H1 (cell line): Measurements from ENCODE around the gene FASTKD1. TPM values are rescaled to one million over a fixed set of nuclear protein-coding genes. Genes with fewer than 3 reads are reported as not detected.

Experiments
- CTCF ChIA-PET: fragments of 300-600 bp; sonication (Branson Sonifier 250); formaldehyde crosslinking; loops from one replicate; lab custom pipeline; 2021; ENCODE audit not compliant: partially characterized antibody; lab: Charles Lee
- POLR2A ChIA-PET: fragments of 300-600 bp; sonication (Branson Sonifier 250); formaldehyde crosslinking; loops from one replicate; lab custom pipeline; 2021; ENCODE audit warnings: inconsistent platforms; ENCODE audit not compliant: partially characterized antibody; lab: Charles Lee
- DNase-seq, 2 experiments: peaks; one replicate each; pipeline versions ENCODE4 v3.0.0 to v3.0.0-alpha.2; 2010 to 2022; ENCODE audit warnings: low spot score in 2 of 2, low read depth in 1 of 2, mixed read lengths in 1 of 2
- FAIRE-seq: peaks from 2 replicates; lab custom pipeline; 2011; peaks lifted over from hg19 to GRCh38; lab: Jason Lieb, UNC
- H2AFZ ChIP-seq: 2 replicates; pipeline ENCODE4 v1.8.1; 2012; ENCODE audit warnings: low read length, inconsistent platforms
- H2AK5ac ChIP-seq: 2 replicates; pipeline ENCODE4 v1.6.1; 2013; ENCODE audit warnings: low read depth, low read length
- H2BK120ac ChIP-seq: replicated peaks from 2 replicates; pipeline ENCODE3; 2013; ENCODE audit warnings: low read depth, low read length, inconsistent platforms
- H2BK12ac ChIP-seq: 2 replicates; pipeline ENCODE4 v1.6.1; 2013; ENCODE audit warnings: low read depth, low read length
- H2BK15ac ChIP-seq: 2 replicates; pipeline ENCODE4 v1.6.1; 2013; ENCODE audit warnings: low read length
- H2BK20ac ChIP-seq: 2 replicates; pipeline ENCODE4 v1.6.1; 2013; ENCODE audit warnings: low read length
- H2BK5ac ChIP-seq: 2 replicates; pipeline ENCODE4 v1.6.1; 2013; ENCODE audit warnings: low read depth, low read length
- H3K14ac ChIP-seq: 2 replicates; pipeline ENCODE4 v1.6.1; 2013; ENCODE audit warnings: inconsistent platforms; ENCODE audit not compliant: insufficient read length
- H3K18ac ChIP-seq: 2 replicates; pipeline ENCODE4 v1.6.1; 2013; ENCODE audit warnings: low read length; ENCODE audit errors: extremely low read depth
- H3K23ac ChIP-seq: 2 replicates; pipeline ENCODE4 v1.6.1; 2013; ENCODE audit warnings: inconsistent platforms; ENCODE audit not compliant: insufficient read length
- H3K23me2 ChIP-seq: 2 replicates; pipeline ENCODE4 v1.6.1; 2013; ENCODE audit warnings: low read depth, low read length
- H3K27ac ChIP-seq: 2 replicates; pipeline ENCODE4 v1.6.1; 2011; ENCODE audit warnings: low read depth, low read length, inconsistent platforms
- H3K27me3 ChIP-seq, 4 experiments: replicated peaks in 1 of 4; 1 replicate in 1 of 4; 2 replicates in 3 of 4; pipeline versions ENCODE4 v1.6.1 to v1.8.1; 2011 to 2013; ENCODE audit warnings: low read length in 3 of 4, mild to moderate bottlenecking in 3 of 4, inconsistent platforms in 2 of 4, mixed read lengths in 2 of 4, moderate library complexity in 1 of 4; ENCODE audit not compliant: control insufficient read depth in 3 of 4, insufficient read depth in 3 of 4; ENCODE audit errors: extremely low read depth in 1 of 4
- H3K36me3 ChIP-seq, 4 experiments: 2 replicates each; pipeline versions ENCODE4 v1.6.1 to v1.8.1; 2011 to 2013; ENCODE audit warnings: mild to moderate bottlenecking in 4 of 4, low read length in 3 of 4, moderate library complexity in 2 of 4, control low read depth in 1 of 4, inconsistent platforms in 1 of 4; ENCODE audit not compliant: insufficient read depth in 4 of 4, control insufficient read depth in 2 of 4
- H3K4ac ChIP-seq: replicated peaks from 2 replicates; pipeline ENCODE3; 2013; ENCODE audit warnings: low read length, low read depth, mixed read lengths, inconsistent platforms; ENCODE audit not compliant: insufficient read length
- H3K4me1 ChIP-seq, 4 experiments: replicated peaks in 1 of 4; 1 replicate in 1 of 4; 2 replicates in 3 of 4; pipeline versions ENCODE4 v1.6.1 to v1.8.1; 2011 to 2013; ENCODE audit warnings: low read length in 3 of 4, inconsistent platforms in 2 of 4, mixed read lengths in 1 of 4; ENCODE audit not compliant: insufficient read depth in 4 of 4, control insufficient read depth in 3 of 4
- H3K4me2 ChIP-seq, 2 experiments: 2 replicates each; pipeline versions ENCODE4 v1.6.1 to v1.8.1; 2011 to 2013; ENCODE audit warnings: low read depth in 2 of 2, low read length in 2 of 2, control low read depth in 1 of 2, inconsistent platforms in 1 of 2, mild to moderate bottlenecking in 1 of 2; ENCODE audit not compliant: insufficient read depth in 1 of 2
- H3K4me3 ChIP-seq, 4 experiments: fragments of 200-600, 300-600 bp in 1 of 4; sonication (generic), shearing (Covaris generic), sonication (Bioruptor Twin) in 1 of 4; 2 replicates each; pipeline versions ENCODE4 v1.5.1 to v1.8.1; 2011 to 2016; ENCODE audit warnings: low read length in 4 of 4, low read depth in 3 of 4, control low read depth in 2 of 4, inconsistent platforms in 2 of 4, mild to moderate bottlenecking in 2 of 4, mixed read lengths in 1 of 4, moderate library complexity in 1 of 4; ENCODE audit not compliant: insufficient read depth in 2 of 4; ENCODE audit errors: extremely low read depth in 1 of 4
- H3K56ac ChIP-seq: replicated peaks from 2 replicates; pipeline ENCODE3; 2013; ENCODE audit warnings: low read depth, mild to moderate bottlenecking, mixed read lengths, low read length, inconsistent platforms; ENCODE audit not compliant: insufficient read length
- H3K79me1 ChIP-seq: 2 replicates; pipeline ENCODE4 v1.6.1; 2013; ENCODE audit warnings: low read depth, low read length, control low read depth
- H3K79me2 ChIP-seq, 2 experiments: 2 replicates each; pipeline versions ENCODE4 v1.6.1 to v1.8.1; 2012 to 2013; ENCODE audit warnings: low read length in 2 of 2, mild to moderate bottlenecking in 2 of 2, inconsistent platforms in 1 of 2; ENCODE audit not compliant: insufficient read depth in 2 of 2, control insufficient read depth in 1 of 2
- H3K9ac ChIP-seq, 4 experiments: replicated peaks in 1 of 4; 1 replicate in 1 of 4; 2 replicates in 3 of 4; pipeline versions ENCODE4 v1.6.1 to v1.8.1; 2011 to 2013; ENCODE audit warnings: low read depth in 3 of 4, low read length in 3 of 4, control low read depth in 2 of 4, mild to moderate bottlenecking in 2 of 4, moderate library complexity in 2 of 4, inconsistent platforms in 1 of 4; ENCODE audit errors: extremely low read depth in 1 of 4
- H3K9me3 ChIP-seq, 2 experiments: 2 replicates each; pipeline versions ENCODE4 v1.6.1 to v1.8.1; 2012 to 2013; ENCODE audit warnings: mild to moderate bottlenecking in 2 of 2, moderate library complexity in 2 of 2, control low read depth in 1 of 2, inconsistent platforms in 1 of 2, low read depth in 1 of 2, low read length in 1 of 2, mixed read lengths in 1 of 2; ENCODE audit not compliant: insufficient read depth in 2 of 2
- H4K20me1 ChIP-seq, 2 experiments: replicated peaks in 1 of 2; 2 replicates each; pipeline versions ENCODE3 to v1.8.1; 2011 to 2013; ENCODE audit warnings: inconsistent platforms in 2 of 2, low read length in 2 of 2, mild to moderate bottlenecking in 1 of 2; ENCODE audit not compliant: insufficient read depth in 2 of 2, control insufficient read depth in 1 of 2
- H4K5ac ChIP-seq: 2 replicates; pipeline ENCODE4 v1.6.1; 2013; ENCODE audit warnings: low read length, low read depth, mixed read lengths, inconsistent platforms; ENCODE audit not compliant: insufficient read length
- H4K8ac ChIP-seq: 2 replicates; pipeline ENCODE4 v1.8.0; 2013; ENCODE audit warnings: mild to moderate bottlenecking, moderate library complexity, low read length, inconsistent platforms; ENCODE audit not compliant: insufficient read depth; ENCODE audit errors: extremely low read depth
- H4K91ac ChIP-seq: replicated peaks from 2 replicates; pipeline ENCODE3; 2013; ENCODE audit warnings: low read length, mixed read lengths, inconsistent platforms; ENCODE audit not compliant: insufficient read length
- ATF2 ChIP-seq: IDR thresholded peaks from 2 replicates; pipeline ENCODE4 v1.6.1; 2012; ENCODE audit warnings: low read length, inconsistent platforms
- BACH1 ChIP-seq: IDR thresholded peaks from 2 replicates; pipeline ENCODE4 v1.6.1; 2012; ENCODE audit warnings: low read length, improper control_type of control experiment
- MAX ChIP-seq: IDR thresholded peaks from 2 replicates; pipeline ENCODE4 v1.6.1; 2012; ENCODE audit warnings: inconsistent platforms
- SUZ12 ChIP-seq: fragments of 200-600 bp; sonication (generic); IDR thresholded peaks from 2 replicates; pipeline ENCODE4 v1.6.1; 2012; ENCODE audit warnings: mild to moderate bottlenecking, inconsistent platforms, low read length, moderate library complexity, mixed read lengths
- WGBS, 2 experiments: shearing (Covaris generic) in 1 of 2; methylation state at CpG; one replicate each; pipeline versions ENCODE4 v1.1.6 to v1.1.7; 2013 to 2015; ENCODE audit warnings: low lambda C conversion rate in 2 of 2, mixed read lengths in 2 of 2, inconsistent platforms in 1 of 2, low coverage in 1 of 2, missing lambda C conversion rate in 1 of 2; ENCODE audit not compliant: insufficient replicate concordance in 2 of 2, insufficient coverage in 1 of 2, insufficient read length in 1 of 2; ENCODE audit errors: extremely low coverage in 1 of 2, missing lambda C conversion rate in 1 of 2; 5-methylcytosine and 5-hydroxymethylcytosine counted together
- polyA plus RNA-seq, 7 experiments: library from polyadenylated mRNA; depleted of rRNA in 3 of 7; stranded (reverse) in 5 of 7; unstranded in 2 of 7; fragments of >200 nt in 5 of 7; fragments of 200-250 nt in 2 of 7; gene quantifications; 1 replicate in 5 of 7; 2 replicates in 1 of 7; 4 replicates in 1 of 7; pipeline versions ENCODE4 v1.2.1 to v1.2.3, GENCODE V29; 2011 to 2013; ENCODE audit warnings: missing spikeins in 2 of 7, mixed read lengths in 2 of 7
- total RNA-seq: library from RNA; stranded (reverse); fragmentation: NEBNext Ultra II Directional; extraction: Animal tissue kit (Norgen Biotek cat#: 25700); gene quantifications from 2 replicates; pipeline ENCODE4 v1.2.1, GENCODE V29; 2021

The FASTKD1 gene
- total and polyA plus RNA-seq, 2 of the 8 experiments (the other 6 are each of a cell fraction or from before 2014, with no cell fraction given) = 18.7 to 70.8 TPM

DNA sequence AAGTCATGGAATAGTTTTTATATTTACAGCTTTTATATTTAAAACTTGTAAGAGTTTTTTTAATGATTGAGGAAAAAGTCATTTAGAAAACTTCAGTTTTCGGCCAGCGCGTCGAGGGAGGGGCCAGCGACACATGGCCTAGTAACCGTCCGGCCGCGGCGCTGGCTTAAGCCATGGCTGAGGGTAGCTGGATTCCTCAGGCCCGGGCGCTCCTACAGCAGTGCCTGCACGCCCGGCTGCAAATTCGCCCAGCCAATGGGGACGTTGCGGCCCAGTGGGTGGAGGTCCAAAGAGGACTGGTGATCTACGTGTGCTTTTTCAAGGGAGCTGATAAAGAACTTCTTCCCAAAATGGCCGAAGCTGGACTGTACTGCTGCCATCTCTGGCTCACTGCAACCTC is 69.0 kb downstream of the FASTKD1 start:
- peaks cover 0 to 12% of the 10 kb centered on the region in 2 experiments; a peak in 1 of 4 replicates for H3K9me3 ChIP-seq
- H2BK5ac ChIP-seq = no peak overlapping the region
- no peak overlapping the region for H2BK20ac ChIP-seq
- H2BK12ac ChIP-seq = no peak overlapping the region
- no peak overlapping the region for H3K27ac ChIP-seq
- no peak overlapping the region for H2AFZ ChIP-seq
- no peak overlapping the region for H3K4me2 ChIP-seq
- no peak overlapping the region for H3K23ac ChIP-seq
- no peak overlapping the region for H2BK15ac ChIP-seq
- no peak overlapping the region for H3K4me3 ChIP-seq
- H3K56ac ChIP-seq = no peak overlapping the region
- H3K4ac ChIP-seq = no peak overlapping the region
- WGBS, 2 experiments = 95% methylated on average over 16 of the region's 19 CpGs; no CpG with 5 or more reads in 1 of the 2 experiments
- TF ChIP-seq BACH1 (no peak), SUZ12 (no peak), ATF2 (no peak), MAX (no peak)
- H3K4me1 ChIP-seq = peaks cover 0 to 2% (median 0%) of the 10 kb centered on the region in 4 experiments; a peak in 1 of 7 replicates
- H3K9ac ChIP-seq = no peak overlapping the region
- POLR2A ChIA-PET = no interaction called here
- CTCF ChIA-PET = no interaction called here
- no peak overlapping the region for H2AK5ac ChIP-seq
- H3K27me3 ChIP-seq = no peaks in the 10 kb centered on the region
- FAIRE-seq (no peak), DNase-seq (no peak)
- no peaks in the 10 kb centered on the region for H3K79me2 ChIP-seq
- no peak overlapping the region for H3K14ac ChIP-seq
- H4K20me1 ChIP-seq = no peaks in the 10 kb centered on the region
- H4K5ac ChIP-seq = no peak overlapping the region
- H4K8ac ChIP-seq = no peak overlapping the region
- H3K36me3 ChIP-seq = no peaks in the 10 kb centered on the region; a peak in 1 of 8 replicates
- H3K79me1 ChIP-seq = no peaks in the 10 kb centered on the region
- H2BK120ac ChIP-seq = no peak overlapping the region
- no peak overlapping the region for H4K91ac ChIP-seq
- H3K18ac ChIP-seq = no peak overlapping the region
- no peaks in the 10 kb centered on the region for H3K23me2 ChIP-seq
